GM18861 (cell line): ENCODE results near the gene C1orf52.

Experiments
- ATAC-seq: cut with Tn5 transposase; IDR thresholded peaks from one replicate; pipeline ENCODE4 v1.9.1; 2021; ENCODE audit not compliant: unreplicated experiment

The C1orf52 gene

GRCh38 chr1:85259118-85259911 is at the start of gene C1orf52:
Gene C1orf52, minus strand, starts transcription at chr1:85259662. Its CDS starts 29 bp downstream, at chr1:85259633.
- peak; percentile 96 for ATAC-seq

GRCh38 chr1:85308833-85309350 is 49.4 kb upstream of the C1orf52 start:
- no peak for ATAC-seq

- ATAC-seq, result peak; percentile 84
Measured at GRCh38 chr1:85307987-85308832, 48.7 kb upstream of the C1orf52 start.

GRCh38 chr1:85306236-85306635 is 46.8 kb upstream of the C1orf52 start:
- no peak for ATAC-seq

GRCh38 chr1:85303440-85304162 is 44.1 kb upstream of the C1orf52 start:
- ATAC-seq, result no peak

GRCh38 chr1:85300140-85300539 is 40.7 kb upstream of the C1orf52 start:
- ATAC-seq, result no peak

- peak; percentile 87 for ATAC-seq
Measured at GRCh38 chr1:85297855-85298629, 38.6 kb upstream of the C1orf52 start.

- no peak for ATAC-seq
Measured at GRCh38 chr1:85297538-85297854, 38.0 kb upstream of the C1orf52 start.

GRCh38 chr1:85296980-85297379 is 37.5 kb upstream of the C1orf52 start:
- no peak for ATAC-seq

- no peak for ATAC-seq
Measured at GRCh38 chr1:85295654-85296053, 36.2 kb upstream of the C1orf52 start.

- no peak for ATAC-seq
Measured at GRCh38 chr1:85295006-85295431, 35.6 kb upstream of the C1orf52 start.

GRCh38 chr1:85290826-85291225 is 31.4 kb upstream of the C1orf52 start:
- no peak for ATAC-seq

- no peak for ATAC-seq
Measured at GRCh38 chr1:85289848-85290335, 30.4 kb upstream of the C1orf52 start.

GRCh38 chr1:85289207-85289847 is 29.9 kb upstream of the C1orf52 start:
- no peak for ATAC-seq

- no peak for ATAC-seq
Measured at GRCh38 chr1:85284202-85284601, 24.7 kb upstream of the C1orf52 start.

- ATAC-seq, result no peak
Measured at GRCh38 chr1:85283475-85284199, 24.2 kb upstream of the C1orf52 start.

- no peak for ATAC-seq
Measured at GRCh38 chr1:85282424-85282823, 23.0 kb upstream of the C1orf52 start.

- no peak for ATAC-seq
Measured at GRCh38 chr1:85280636-85281035, 21.2 kb upstream of the C1orf52 start.

- no peak for ATAC-seq
Measured at GRCh38 chr1:85279458-85280080, 20.1 kb upstream of the C1orf52 start.
